ENCODE data around the gene ELOVL7.

DNA sequence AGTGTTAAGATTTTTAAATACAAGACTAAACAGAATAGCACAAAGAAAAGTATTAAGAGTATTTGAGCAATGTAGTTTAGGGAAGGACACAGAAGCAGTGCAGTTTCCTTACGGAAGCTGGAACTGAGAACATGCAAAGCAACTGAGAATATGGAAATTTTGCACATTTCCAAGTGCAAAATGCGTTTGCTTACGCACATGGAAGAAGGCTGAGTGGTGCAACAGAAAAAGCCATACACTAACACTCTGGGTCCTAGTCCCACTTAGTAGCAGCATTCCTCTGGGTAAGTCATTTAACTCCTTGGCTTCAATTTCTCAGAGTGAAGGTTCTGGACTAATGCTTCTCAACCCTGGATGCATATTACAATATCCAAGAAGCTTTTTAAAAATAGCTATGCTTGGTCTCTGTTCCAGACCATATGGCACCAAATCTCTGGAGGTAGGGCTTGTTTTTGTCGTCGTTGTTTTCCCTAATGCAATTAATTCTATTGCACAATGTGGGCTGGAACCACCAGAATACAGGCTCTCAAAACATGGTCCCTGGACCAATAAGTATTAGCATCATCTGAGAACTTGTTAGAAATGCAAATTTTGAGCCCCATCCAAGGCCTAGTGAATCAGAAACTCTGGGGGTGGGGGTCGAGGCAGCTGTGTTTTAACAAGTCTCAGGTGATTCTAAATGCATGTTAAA is 78.9 kb downstream of the ELOVL7 start:
- TF ChIP-seq, protein P1, sequence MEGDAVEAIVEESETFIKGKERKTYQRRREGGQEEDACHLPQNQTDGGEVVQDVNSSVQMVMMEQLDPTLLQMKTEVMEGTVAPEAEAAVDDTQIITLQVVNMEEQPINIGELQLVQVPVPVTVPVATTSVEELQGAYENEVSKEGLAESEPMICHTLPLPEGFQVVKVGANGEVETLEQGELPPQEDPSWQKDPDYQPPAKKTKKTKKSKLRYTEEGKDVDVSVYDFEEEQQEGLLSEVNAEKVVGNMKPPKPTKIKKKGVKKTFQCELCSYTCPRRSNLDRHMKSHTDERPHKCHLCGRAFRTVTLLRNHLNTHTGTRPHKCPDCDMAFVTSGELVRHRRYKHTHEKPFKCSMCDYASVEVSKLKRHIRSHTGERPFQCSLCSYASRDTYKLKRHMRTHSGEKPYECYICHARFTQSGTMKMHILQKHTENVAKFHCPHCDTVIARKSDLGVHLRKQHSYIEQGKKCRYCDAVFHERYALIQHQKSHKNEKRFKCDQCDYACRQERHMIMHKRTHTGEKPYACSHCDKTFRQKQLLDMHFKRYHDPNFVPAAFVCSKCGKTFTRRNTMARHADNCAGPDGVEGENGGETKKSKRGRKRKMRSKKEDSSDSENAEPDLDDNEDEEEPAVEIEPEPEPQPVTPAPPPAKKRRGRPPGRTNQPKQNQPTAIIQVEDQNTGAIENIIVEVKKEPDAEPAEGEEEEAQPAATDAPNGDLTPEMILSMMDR (IDR thresholded peaks at IDR 0.05), result no peak
- TF ChIP-seq, protein P2, sequence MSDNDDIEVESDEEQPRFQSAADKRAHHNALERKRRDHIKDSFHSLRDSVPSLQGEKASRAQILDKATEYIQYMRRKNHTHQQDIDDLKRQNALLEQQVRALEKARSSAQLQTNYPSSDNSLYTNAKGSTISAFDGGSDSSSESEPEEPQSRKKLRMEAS (IDR thresholded peaks at IDR 0.05), result no peak
- TF ChIP-seq CEBPB (IDR thresholded peaks at IDR 0.05) (no peak), RAD21 (conservative IDR thresholded peaks at IDR 0.05 in 1 of 2, IDR thresholded peaks at IDR 0.05 in 1 of 2) (no peak), HDAC2 (IDR thresholded peaks at IDR 0.05) (no peak), EP300 (IDR thresholded peaks at IDR 0.05) (no peak), CBX2 (IDR thresholded peaks at IDR 0.05; ENCODE audit: borderline replicate concordance, low read depth) (no peak), POLR2A (IDR thresholded peaks at IDR 0.05; ENCODE audit: low read length) (no peak), SMC3 (IDR thresholded peaks at IDR 0.05) (no peak), RNF2 (IDR thresholded peaks at IDR 0.05; ENCODE audit: borderline replicate concordance, low read depth) (no peak), SREBF2 (IDR thresholded peaks at IDR 0.05) (no peak)
- TF ChIP-seq, protein P3, sequence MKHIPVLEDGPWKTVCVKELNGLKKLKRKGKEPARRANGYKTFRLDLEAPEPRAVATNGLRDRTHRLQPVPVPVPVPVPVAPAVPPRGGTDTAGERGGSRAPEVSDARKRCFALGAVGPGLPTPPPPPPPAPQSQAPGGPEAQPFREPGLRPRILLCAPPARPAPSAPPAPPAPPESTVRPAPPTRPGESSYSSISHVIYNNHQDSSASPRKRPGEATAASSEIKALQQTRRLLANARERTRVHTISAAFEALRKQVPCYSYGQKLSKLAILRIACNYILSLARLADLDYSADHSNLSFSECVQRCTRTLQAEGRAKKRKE (CRISPR knock-in tag; IDR thresholded peaks at IDR 0.05; ENCODE audit: low read depth), result no peak

Data from A549 (cell line).